Frontal cortex (tissue), 4 donors: ENCODE data around the gene BCAP31. TPM values are rescaled to one million over a fixed set of nuclear protein-coding genes. Genes with fewer than 3 reads are reported as not detected.
"Not testable (repeated sequence)": the region's sequence is repeated elsewhere in the genome, so short reads cannot be mapped to it uniquely, and the experiment has no call there.

Experiments used
- DNase-seq, 2 donors: peaks; one replicate each; pipeline ENCODE4 v3.0.0; 2012; ENCODE audit warnings: low spot score in 2 of 2
- FAIRE-seq: peaks from 2 replicates; lab custom pipeline; 2012; peaks lifted over from hg19 to GRCh38; lab: Jason Lieb, UNC
- total RNA-seq: library from RNA; depleted of rRNA; stranded (reverse); fragments of >200 nt; gene quantifications from one replicate; pipeline ENCODE4 v1.2.3, GENCODE V29; 2014
- donor health status: control.
- donor health status: control.
- donor health status: control.

Gene BCAP31
- total RNA-seq, 1 donor from 2014 or later, result 57.5 TPM

- FAIRE-seq, DNase-seq: not testable (repeated sequence)
Observed at GRCh38 chrX:153699784-153700371, 24.3 kb downstream of the BCAP31 start.

DNA sequence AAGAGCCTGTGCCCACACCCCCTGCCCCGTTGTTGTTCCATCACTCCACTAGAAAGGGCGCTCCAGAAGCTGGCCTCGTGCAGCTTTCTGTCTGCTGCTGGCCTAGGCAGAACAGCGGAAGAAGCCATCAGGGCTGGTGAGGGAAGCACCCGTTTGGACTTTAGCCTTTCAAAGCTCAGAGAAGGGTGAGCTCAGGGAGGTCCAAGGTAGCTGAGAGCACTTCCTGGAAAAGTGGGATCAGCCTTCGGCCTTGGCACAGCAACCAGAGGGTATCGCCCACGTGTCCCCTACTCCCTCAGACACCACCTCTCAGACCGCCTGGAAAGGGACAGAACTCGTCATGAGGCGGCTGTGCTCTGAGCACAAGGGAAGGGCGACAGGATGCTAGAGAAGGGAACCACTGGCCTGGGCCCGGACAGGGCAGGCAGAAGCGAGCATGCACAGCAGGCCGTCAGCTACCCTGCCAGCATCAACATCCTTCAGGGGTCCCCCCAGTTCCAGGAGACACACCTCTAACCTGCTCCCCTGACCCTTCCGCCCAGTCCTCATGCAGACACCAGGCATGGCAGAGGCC lies 24.9 kb downstream of the BCAP31 start:
- not testable (repeated sequence) for DNase-seq, FAIRE-seq

GRCh38 chrX:153697924-153698865 lies 26.0 kb downstream of the BCAP31 start:
- no peak for DNase-seq
- no peak for FAIRE-seq

GRCh38 chrX:153696986-153697722 lies 27.0 kb downstream of the BCAP31 start:
- not testable (repeated sequence) for FAIRE-seq, DNase-seq

DNA sequence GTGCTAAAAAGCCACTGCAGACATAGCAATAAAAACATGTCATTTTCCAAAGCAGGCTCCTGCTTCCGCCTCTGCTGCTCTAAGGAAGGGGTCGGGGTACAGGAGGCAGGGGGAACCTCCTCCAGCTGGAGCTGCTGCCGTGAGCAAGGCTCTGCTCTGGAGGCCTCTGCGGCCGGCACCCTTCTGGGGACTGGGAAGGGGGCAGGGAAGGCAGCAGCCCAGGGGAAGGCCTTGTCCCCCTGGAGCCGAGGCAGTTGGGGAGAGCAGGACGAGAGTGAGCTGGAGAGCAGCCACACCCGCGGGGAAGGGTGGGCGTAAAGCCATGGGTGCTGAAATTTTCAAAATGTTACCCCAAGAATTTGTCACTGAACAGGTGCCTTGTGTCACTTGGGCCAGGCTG lies 27.6 kb downstream of the BCAP31 start:
- not testable (repeated sequence) for DNase-seq

DNA sequence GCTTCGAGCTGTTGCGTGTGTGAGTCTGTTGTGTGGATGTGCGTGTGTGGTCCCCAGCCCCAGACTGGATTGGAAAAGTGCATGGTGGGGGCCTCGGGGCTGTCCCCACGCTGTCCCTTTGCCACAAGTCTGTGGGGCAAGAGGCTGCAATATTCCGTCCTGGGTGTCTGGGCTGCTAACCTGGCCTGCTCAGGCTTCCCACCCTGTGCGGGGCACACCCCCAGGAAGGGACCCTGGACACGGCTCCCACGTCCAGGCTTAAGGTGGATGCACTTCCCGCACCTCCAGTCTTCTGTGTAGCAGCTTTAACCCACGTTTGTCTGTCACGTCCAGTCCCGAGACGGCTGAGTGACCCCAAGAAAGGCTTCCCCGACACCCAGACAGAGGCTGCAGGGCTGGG lies 28.1 kb downstream of the BCAP31 start:
- DNase-seq (no peak), FAIRE-seq (no peak)

More for the DNA sequence above, 27.6 kb downstream of the BCAP31 start:
- FAIRE-seq, result not testable (repeated sequence)

- FAIRE-seq (no peak), DNase-seq (no peak)
Observed at GRCh38 chrX:153694687-153695270, 29.4 kb downstream of the BCAP31 start.

DNA sequence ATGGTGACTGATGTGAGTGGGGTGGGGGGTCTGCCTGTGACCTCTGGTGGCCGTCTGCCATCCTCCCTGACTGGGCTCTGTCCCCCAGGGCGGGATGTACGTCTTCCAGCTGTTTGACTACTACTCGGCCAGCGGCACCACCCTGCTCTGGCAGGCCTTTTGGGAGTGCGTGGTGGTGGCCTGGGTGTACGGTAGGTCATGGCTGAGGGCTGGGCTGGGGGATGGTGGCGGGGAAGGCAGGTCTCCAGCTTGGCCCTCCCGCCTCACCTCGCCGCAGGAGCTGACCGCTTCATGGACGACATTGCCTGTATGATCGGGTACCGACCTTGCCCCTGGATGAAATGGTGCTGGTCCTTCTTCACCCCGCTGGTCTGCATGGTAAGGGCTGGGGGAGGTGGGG lies 29.9 kb downstream of the BCAP31 start:
- FAIRE-seq, DNase-seq: not testable (repeated sequence)

GRCh38 chrX:153693216-153694086 lies 30.7 kb downstream of the BCAP31 start:
- DNase-seq (no peak), FAIRE-seq (no peak)

DNA sequence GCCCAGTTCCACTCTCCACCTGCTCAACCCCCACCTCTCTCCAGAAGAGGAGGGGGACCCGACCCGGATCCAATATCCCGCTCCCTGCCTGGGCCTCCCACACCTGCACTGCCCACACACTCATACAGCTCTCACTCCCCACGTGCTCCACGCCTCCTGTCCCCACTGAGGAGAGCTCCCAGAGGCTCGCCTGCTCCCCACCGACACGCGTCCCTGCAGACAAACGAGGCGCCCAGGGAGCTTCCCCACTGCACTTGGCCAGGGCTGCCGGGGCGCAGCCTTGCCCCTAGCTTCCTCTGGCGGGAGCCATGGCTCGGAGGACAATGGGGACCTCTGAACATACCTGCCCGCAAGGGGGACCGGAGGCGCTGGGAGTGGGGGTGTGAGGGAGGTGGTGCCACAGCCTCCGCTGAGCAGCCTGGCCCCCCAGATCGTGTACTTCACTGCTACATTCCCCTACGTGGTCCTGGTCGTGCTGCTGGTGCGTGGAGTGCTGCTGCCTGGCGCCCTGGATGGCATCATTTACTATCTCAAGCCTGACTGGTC lies 31.5 kb downstream of the BCAP31 start:
- DNase-seq (no peak), FAIRE-seq (no peak)

GRCh38 chrX:153692003-153692402 lies 32.2 kb downstream of the BCAP31 start:
- no peak for DNase-seq
- no peak for FAIRE-seq

GRCh38 chrX:153691032-153691827 lies 33.0 kb downstream of the BCAP31 start:
- not testable (repeated sequence) for DNase-seq, FAIRE-seq

DNA sequence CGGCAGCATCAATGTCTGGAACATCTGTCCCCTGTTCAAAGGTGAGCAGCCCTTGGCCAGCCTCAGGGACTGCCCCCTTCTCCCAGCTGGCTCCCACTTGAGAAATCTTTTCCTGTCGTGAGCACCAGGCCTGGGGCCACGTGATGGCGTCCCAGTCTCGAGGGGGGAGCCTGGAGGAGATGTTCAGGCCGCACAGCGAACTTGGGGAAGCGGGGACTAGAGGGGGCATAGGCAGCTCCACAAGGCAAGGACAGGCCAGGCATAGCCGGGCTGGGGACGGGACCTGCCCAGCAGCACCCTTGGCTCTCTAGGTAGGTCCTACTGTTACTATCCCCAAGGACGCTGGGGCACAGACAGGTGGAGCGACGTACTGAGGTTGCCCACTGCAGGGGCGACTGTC lies 33.7 kb downstream of the BCAP31 start:
- no peak for FAIRE-seq
- DNase-seq, result no peak

GRCh38 chrX:153689654-153690465 lies 34.3 kb downstream of the BCAP31 start:
- FAIRE-seq (no peak), DNase-seq (no peak)

- DNase-seq (peak in 1 of 2 donors; percentile 79), FAIRE-seq (no peak)
Observed at GRCh38 chrX:153688911-153689590, 35.1 kb downstream of the BCAP31 start.

DNA sequence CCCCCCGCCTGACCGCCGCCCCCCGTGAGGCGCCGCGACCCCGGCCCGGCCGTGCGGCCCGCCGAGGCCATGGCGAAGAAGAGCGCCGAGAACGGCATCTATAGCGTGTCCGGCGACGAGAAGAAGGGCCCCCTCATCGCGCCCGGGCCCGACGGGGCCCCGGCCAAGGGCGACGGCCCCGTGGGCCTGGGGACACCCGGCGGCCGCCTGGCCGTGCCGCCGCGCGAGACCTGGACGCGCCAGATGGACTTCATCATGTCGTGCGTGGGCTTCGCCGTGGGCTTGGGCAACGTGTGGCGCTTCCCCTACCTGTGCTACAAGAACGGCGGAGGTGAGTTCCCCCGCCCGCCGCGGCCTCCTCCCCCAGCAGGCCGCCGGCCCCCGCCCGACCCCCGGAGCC lies 35.7 kb downstream of the BCAP31 start:
- FAIRE-seq, result no peak
- DNase-seq, result no peak
